ENCODE measurements around the gene CLCF1.

The CLCF1 gene

DNA sequence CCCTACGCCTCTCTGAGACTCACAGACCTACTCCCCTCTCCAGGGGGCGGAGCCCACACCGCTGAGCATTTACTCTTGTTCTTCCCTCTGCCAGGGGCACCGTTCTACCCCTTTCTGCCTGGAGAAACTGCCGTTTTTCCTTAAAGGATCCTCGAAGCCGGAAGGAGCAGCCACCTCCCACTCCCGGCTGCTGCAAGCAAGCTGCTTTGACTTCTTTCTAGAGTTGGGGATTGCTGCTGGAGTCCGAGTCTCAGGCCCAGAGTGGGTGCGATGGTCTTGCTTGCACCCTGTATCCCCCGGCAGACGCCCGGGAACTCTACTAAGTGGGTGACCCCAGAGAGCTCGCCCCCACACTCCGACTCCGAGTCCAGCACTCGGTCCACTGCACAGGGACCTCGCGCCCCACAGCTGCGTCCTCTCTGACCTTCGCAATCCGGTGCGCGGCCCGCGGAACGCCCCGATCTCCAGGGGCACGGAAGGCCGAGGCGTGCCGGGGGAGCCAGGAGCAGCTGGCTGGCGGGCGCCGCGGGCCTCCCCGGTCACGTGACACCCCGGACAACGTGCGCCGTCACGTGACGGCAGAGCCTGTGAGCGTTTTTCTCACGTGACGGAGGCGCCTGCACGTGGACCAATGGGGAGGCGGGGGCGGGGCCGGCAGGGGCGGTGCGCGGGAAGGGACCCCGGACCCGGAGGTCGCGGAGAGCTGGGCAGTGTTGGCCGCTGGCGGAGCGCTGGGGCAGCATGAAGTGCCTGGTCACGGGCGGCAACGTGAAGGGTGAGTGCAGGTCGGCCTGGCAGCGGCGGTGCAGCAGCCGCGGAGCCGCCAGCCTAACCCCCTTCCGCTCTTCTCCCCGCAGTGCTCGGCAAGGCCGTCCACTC is 18.1 kb upstream of the CLCF1 start, which contains the start of gene RAD9A:
RAD9A (plus strand) TSS at position 683 of the 879 bp plus-strand sequence; CDS start at position 742, 59 bp downstream.
- H3K36me3 Mint-ChIP-seq (ENCODE audit: low read depth), result peaks cover 5% of the 10 kb centered on the region
- peaks cover 40% of the 10 kb centered on the region for H3K4me1 Mint-ChIP-seq (ENCODE audit: low read depth)
- peak within 1 kb of the TSS; percentile 93 for H3K4me3 Mint-ChIP-seq
- H3K27ac Mint-ChIP-seq, result peak within 1 kb of the TSS; percentile 90
- H3K27me3 Mint-ChIP-seq, result no peaks in the 10 kb centered on the region
- no peaks in the 10 kb centered on the region for H3K9me3 Mint-ChIP-seq

DNA sequence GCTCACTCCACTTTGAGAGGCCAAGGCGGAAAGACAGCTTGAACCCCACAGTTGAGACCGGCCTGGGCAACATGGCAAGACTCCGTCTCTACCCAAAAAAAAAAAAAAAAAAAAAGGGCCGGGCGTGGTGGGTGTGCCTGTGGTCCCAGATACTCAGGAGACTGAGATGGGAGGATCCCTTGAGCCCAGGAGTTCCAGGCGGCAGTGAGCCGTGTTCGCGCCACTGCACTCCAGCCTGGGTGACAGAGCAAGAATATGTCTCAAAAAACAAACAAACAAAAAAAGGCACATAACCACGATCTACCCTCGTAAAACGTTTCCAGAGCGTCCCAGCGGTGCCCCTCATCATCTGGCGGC is 17.5 kb upstream of the CLCF1 start:
- H3K27me3 Mint-ChIP-seq, result no peaks in the 10 kb centered on the region
- H3K27ac Mint-ChIP-seq, result peak overlapping the region; percentile 90
- H3K36me3 Mint-ChIP-seq (ENCODE audit: low read depth), result peaks cover 5% of the 10 kb centered on the region
- H3K9me3 Mint-ChIP-seq, result no peaks in the 10 kb centered on the region
- peak overlapping the region; percentile 93 for H3K4me3 Mint-ChIP-seq
- H3K4me1 Mint-ChIP-seq (ENCODE audit: low read depth), result peaks cover 37% of the 10 kb centered on the region

DNA sequence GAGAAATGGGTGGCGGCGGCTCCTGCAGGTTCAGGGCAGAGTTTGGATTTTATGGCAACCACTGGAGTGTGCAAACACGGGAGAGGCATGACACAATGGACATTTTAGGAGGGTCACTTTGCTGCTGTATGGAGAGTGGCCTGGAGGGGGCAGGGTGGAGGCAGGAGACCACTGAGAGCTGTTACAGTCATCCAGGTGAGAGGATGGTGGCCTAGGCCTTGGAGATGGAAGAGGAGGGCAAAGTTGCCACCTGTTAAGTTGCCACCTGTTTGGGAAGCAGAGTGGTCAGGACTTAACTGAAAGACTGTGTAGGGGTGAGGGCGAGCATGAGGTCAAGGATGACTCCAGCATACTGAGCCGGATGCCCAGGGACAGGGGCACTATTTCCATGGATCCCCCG is 16.1 kb upstream of the CLCF1 start:
- peaks cover 5% of the 10 kb centered on the region for H3K36me3 Mint-ChIP-seq (ENCODE audit: low read depth)
- H3K9me3 Mint-ChIP-seq, result no peaks in the 10 kb centered on the region
- peak overlapping the region; percentile 64 for H3K4me3 Mint-ChIP-seq
- peak overlapping the region; percentile 67 for H3K27ac Mint-ChIP-seq
- H3K27me3 Mint-ChIP-seq, result no peaks in the 10 kb centered on the region
- H3K4me1 Mint-ChIP-seq (ENCODE audit: low read depth), result peaks cover 42% of the 10 kb centered on the region

DNA sequence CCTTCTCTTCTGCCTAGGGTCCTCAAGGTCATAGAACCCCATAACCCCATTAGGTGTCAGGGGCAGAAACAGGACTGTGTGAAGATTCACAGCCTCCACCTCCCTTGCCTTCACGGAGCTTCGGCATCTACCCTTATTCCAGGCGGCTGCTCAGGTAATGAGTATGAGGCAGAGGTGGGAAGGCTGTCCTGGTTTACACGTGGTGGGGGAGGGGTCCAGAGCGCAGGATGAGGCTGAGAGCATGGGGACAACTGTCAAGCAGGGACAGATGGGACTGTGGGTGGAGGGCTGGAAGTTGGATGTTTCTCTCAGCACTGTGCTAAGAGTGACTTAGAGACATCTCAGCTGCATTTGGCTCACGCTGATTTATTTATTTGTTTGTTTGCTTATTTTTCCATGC is 14.1 kb upstream of the CLCF1 start:
- H3K4me1 Mint-ChIP-seq (ENCODE audit: low read depth), result peaks cover 28% of the 10 kb centered on the region
- H3K27me3 Mint-ChIP-seq, result no peaks in the 10 kb centered on the region
- H3K27ac Mint-ChIP-seq, result no peak overlapping the region

DNA sequence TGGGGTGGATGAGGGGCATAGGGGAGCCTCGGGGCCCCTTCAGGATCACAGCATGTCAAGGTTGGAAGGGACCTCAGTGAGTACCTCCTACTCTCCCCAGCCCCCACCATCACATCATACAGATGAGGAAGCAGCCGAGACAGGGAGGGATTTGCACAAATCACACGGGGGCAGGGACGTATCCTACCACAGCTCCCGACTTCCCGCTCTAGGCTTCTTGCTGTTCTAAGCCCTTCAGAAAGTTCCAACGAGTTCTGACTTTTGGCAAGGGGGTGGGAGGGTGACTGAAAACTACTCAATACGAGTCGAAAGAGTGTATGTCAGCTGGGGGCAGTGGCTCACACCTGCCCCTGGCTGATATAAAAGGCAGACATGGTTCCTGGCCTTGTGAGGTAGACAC is 13.7 kb upstream of the CLCF1 start:
- Mint-ChIP-seq H3K27me3 (no peaks in the 10 kb centered on the region), H3K9me3 (no peaks in the 10 kb centered on the region), H3K27ac (no peak overlapping the region), H3K4me3 (no peak overlapping the region), H3K4me1 (ENCODE audit: low read depth) (peaks cover 29% of the 10 kb centered on the region), H3K36me3 (ENCODE audit: low read depth) (no peaks in the 10 kb centered on the region)

More for the DNA sequence above, 14.1 kb upstream of the CLCF1 start:
- Mint-ChIP-seq H3K9me3 (no peaks in the 10 kb centered on the region), H3K36me3 (ENCODE audit: low read depth) (no peaks in the 10 kb centered on the region), H3K4me3 (no peak overlapping the region)

DNA sequence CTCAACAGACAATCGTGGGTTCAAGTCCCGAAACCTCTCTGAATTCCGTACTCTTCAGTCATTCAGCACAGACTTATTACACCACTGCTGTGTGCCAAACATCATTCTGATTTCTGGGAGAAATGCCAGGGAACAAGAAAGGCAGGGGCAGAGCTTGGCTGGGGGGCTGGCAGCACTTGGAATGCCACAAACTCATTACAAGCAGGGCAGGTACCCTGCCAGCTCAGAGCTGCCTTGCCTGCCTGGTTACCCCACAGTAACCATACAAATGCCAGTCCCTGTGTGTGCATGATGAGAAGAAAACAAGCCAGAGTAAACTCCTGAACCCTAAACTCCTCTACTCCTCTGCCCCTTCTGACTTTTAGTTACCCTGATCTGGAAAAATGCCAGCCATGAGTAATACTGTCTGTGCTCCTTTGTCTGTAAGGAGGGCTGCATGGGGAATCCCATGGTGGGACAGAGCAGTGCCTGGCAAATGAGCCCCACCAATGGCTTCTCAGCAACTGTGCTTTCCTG is 11.5 kb upstream of the CLCF1 start:
- H3K36me3 Mint-ChIP-seq (ENCODE audit: low read depth), result no peaks in the 10 kb centered on the region
- H3K27me3 Mint-ChIP-seq, result no peaks in the 10 kb centered on the region
- no peak overlapping the region for H3K4me3 Mint-ChIP-seq
- peaks cover 32% of the 10 kb centered on the region for H3K4me1 Mint-ChIP-seq (ENCODE audit: low read depth)
- H3K9me3 Mint-ChIP-seq, result no peaks in the 10 kb centered on the region
- H3K27ac Mint-ChIP-seq, result no peak overlapping the region

DNA sequence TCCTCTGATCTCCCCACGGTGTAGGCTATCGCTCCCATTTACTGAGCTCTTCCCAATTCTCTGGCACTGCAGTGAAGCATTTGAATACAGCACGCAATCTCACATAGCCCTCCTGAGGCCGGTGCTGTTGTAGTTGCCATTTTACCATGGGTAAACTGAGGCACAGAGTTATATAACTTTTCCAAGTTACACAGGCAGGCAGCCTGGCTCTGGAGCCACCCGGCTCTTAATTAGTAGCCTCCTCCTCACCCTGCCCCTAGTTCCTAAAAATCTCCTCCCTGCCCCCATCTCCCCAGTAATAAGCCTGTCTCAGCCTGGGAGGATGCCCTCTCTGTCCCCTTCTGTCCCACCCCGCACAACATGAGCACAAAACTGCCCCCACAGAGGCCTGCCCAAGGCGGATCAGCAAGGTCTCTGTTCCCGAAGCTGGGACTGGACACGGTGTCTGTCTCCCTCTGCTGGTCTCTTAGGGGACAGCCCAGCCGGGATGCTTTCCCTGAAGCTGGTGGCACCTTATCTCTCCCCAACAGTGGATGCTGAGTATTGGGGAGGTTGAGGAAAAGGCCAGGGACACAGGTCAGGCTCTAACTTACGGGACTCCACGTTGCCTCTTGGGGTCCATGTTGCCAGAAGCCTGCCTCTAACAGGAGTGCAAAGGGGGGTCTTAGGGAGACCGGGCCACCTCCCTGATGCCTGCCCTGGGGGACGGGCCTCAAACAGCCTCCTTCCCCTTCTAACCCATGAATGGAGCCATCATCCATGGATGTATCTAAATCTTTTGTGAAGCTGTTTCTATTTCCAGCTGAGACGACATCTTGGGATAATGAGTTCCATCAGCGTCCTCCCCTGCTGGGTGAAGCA is 9.1 kb upstream of the CLCF1 start:
- H3K4me3 Mint-ChIP-seq, result no peak overlapping the region

DNA sequence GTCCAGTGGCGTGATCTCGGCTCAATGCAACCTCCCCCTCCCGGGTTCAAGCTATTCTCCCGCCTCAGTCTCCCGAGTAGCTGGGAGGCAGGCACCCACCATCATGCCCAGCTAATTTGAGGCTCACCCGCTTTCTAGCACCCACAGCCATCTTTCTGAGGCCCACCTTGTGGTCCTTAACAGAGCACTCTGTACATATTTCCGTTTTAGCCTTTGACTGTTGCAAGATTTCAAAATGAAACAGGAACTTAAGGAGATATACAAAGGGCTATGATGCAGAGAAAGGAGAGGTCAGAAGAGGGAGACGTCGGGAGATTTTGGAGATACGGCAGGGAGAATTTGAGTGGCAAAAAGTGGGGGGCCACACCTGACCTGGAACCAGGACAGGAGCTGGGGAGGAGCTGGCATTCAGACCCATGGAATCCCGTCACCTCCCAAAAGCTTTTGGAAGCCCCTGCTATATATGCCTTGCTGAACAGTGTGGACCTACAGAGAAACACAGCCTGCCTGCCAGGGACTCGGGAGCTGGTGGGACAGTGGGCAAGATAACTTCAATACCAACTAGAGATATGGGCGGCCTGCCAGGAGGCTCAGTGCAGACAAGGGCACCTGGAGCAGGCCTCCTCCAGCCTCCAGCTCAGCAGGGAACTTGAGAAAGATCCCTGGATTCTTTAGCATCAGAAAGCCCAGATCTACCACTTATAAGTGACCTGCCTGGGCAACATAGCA is 8.0 kb upstream of the CLCF1 start:
- Mint-ChIP-seq H3K4me3 (no peak overlapping the region), H3K9me3 (no peaks in the 10 kb centered on the region), H3K27ac (peak overlapping the region; percentile 19), H3K4me1 (ENCODE audit: low read depth) (peaks cover 34% of the 10 kb centered on the region), H3K36me3 (ENCODE audit: low read depth) (no peaks in the 10 kb centered on the region), H3K27me3 (no peaks in the 10 kb centered on the region)

More for the DNA sequence above, 9.1 kb upstream of the CLCF1 start:
- Mint-ChIP-seq H3K27ac (no peak overlapping the region), H3K36me3 (ENCODE audit: low read depth) (no peaks in the 10 kb centered on the region), H3K27me3 (no peaks in the 10 kb centered on the region), H3K9me3 (no peaks in the 10 kb centered on the region), H3K4me1 (ENCODE audit: low read depth) (peaks cover 34% of the 10 kb centered on the region)

DNA sequence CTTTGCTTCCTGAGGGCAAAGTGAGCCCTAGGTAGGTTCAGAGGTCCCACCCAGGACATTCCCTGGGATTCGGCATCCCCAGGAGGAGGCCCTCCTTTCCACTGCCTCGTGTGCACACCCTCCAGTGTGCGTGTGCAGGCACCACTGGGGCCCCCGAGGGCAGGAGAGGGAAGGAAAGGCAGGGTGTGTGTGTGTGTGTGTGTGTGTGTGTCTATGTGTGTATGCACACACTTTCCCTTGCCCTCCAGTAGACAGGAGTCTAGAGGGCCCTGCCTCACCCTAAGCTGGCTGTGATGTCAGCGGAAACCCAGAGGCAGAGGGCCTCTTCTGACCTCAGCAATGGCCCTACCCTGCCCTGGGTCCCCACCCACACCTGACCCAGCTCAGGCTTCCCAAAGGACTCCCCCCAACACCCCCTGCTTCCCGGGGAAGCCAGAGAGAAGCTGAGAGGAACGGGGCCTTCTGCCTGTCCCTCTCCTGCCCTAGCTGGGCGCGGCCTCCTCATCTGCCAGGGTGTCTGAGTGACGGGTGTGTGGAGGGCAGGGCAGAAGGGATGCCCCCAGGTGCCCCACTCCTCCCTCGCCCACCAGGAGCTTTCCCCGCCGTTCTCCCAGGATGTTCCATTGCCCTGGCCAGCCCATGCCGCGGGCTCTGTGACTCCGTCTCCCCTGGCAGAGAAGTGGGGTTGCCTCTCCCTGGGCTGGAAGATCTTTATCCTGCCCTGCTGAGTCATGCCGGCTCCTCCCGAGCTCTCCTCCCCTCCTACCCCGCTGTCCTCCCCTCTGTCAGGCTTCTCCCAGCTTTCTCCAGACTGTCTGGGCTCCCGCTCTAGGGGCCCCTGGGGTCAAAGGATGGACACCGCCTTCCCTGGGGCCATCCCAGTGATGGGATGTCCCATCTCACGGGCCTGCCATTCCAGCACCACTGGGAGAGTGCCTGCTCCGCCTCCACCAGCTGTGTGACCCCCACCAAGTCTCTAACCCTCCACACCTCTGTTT is 6.0 kb upstream of the CLCF1 start:
- H3K27me3 Mint-ChIP-seq, result peaks cover under 1% of the 10 kb centered on the region
- H3K4me3 Mint-ChIP-seq, result no peak overlapping the region
- no peaks in the 10 kb centered on the region for H3K36me3 Mint-ChIP-seq (ENCODE audit: low read depth)
- no peaks in the 10 kb centered on the region for H3K9me3 Mint-ChIP-seq
- H3K4me1 Mint-ChIP-seq (ENCODE audit: low read depth), result peaks cover 35% of the 10 kb centered on the region
- H3K27ac Mint-ChIP-seq, result no peak overlapping the region

DNA sequence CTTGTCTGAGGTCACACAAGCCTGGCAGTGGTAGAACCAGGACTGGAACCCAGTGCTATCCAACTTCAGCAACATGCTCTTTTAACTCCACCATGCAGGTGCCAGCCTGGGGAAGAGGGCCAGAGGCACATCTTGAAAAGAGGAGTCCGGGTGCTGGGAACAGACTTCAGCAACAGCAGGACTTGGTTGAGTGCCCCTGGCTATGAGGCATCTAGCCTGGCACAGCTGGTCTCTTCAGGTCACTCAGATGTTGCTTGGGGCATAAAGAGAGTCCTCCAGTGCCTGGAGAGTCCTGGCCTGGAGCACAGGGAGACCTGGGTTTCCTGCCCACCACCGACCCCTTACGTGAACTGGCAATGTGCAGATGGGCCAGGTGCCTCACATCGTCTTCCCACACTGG is 5.1 kb upstream of the CLCF1 start:
- Mint-ChIP-seq H3K27me3 (peaks cover 5% of the 10 kb centered on the region), H3K27ac (no peak overlapping the region), H3K9me3 (no peaks in the 10 kb centered on the region), H3K4me3 (no peak overlapping the region), H3K36me3 (ENCODE audit: low read depth) (no peaks in the 10 kb centered on the region), H3K4me1 (ENCODE audit: low read depth) (peaks cover 43% of the 10 kb centered on the region)

DNA sequence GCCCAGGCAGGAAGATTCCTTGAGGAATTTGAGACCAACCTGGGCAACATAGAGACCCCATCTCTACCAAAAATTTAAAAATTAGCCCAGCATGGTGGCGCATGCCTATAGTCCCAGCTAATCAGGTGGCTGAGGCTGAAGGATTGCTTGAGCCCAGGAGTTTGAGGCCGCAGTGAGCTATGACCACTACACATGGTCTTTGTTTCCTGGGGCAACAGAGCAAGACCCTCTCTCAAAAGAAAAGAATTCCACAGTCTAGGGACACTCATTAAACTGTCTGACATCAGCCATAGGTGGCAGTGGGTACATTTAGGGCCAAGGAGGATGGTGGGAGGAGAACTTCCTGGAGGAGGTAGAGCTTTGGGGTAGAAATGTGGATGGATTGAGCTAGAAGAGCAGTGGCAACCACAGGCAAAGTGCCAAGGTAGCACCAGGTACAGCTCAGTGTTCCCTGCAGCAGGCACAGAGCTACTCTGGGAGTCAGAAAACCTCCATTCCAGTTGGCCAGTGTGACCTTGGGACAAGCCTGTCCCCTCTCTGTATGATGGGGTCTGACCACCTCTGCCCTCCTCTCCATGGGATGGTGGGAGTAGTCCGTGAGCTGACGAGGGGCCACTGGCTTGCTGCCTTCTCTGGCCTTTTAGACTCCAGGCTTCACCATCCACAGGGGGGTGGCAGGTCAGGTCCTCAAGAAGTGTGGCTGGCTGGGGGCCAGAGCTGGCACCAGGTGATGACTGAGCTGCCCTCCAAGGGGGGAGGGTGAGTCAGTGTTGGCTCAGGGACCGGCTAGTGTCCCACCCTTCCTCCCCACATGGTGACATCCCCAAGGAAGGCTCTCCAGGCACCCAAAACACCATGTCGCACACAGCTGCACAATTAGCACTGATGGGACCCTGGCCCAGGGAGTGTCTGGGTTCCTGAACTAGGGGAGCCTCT is 3.7 kb upstream of the CLCF1 start:
- Mint-ChIP-seq H3K4me3 (no peak overlapping the region), H3K4me1 (ENCODE audit: low read depth) (peaks cover 41% of the 10 kb centered on the region), H3K36me3 (ENCODE audit: low read depth) (no peaks in the 10 kb centered on the region), H3K27me3 (peaks cover 5% of the 10 kb centered on the region), H3K27ac (no peak overlapping the region), H3K9me3 (no peaks in the 10 kb centered on the region)

DNA sequence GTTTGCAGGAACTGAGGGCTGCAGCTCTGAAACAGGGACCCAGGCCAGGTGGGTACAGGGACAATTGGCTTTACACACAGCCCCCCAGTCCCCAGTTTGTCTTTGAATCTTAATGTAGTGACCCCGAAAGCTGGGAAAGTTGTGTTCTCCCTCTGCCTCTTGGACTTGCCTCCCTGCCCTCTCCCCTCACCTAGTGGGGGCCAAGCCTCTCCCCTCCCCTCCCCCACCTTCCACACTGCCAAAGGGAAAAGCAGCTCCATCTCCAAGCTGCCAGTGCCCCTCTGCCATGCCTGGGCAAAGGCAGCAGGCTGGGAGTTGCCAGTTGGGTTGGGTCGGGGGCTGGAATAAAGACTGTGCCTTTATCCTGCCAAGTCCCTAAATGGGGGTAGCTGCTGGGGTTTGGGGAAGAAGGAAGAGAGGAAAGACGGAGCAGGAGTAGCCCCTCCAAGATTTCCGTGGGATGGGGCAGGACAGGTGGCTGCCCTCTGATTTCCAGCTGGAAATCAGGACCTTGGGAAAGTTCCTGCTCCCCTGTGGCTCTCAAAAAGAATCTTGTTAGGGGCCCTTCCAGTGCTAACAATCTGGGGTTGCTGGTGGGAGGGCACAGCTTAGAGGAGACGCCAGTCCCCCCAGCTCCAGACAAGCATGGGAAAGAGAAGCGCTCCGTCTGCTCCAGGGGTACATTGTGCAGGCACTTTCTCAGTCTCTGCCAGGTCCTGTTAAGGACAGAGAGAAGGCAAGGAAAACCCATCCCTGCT is 2.8 kb upstream of the CLCF1 start:
- no peaks in the 10 kb centered on the region for H3K9me3 Mint-ChIP-seq
- no peak overlapping the region for H3K4me3 Mint-ChIP-seq
- H3K27me3 Mint-ChIP-seq, result peaks cover 13% of the 10 kb centered on the region
- peaks cover 42% of the 10 kb centered on the region for H3K4me1 Mint-ChIP-seq (ENCODE audit: low read depth)
- no peaks in the 10 kb centered on the region for H3K36me3 Mint-ChIP-seq (ENCODE audit: low read depth)
- H3K27ac Mint-ChIP-seq, result no peak overlapping the region
